ENCODE results near the gene COIL.

GRCh38 chr17:56890906-56891674 lies 69.8 kb downstream of the COIL start:
- TF ChIP-seq CTCF (IDR thresholded peaks at IDR 0.05) (no peak), POLR2A (IDR thresholded peaks at IDR 0.05) (no peak), POLR2AphosphoS5 (IDR thresholded peaks at IDR 0.05) (no peak), EP300 (IDR thresholded peaks at IDR 0.05) (no peak)
